Calu3 (cell line): ENCODE measurements around the gene PBLD. TPM values are rescaled to one million over a fixed set of nuclear protein-coding genes. Genes with fewer than 3 reads are reported as not detected.

Experiments used
- BruUV-seq: library from RNA; stranded (reverse); fragments of 400-500 nt; replicated peaks from 2 replicates; lab custom pipeline; 2021; lab: Mats Ljungman, UMichigan
- CTCF ChIA-PET: fragments of 300-600 bp; sonication (Branson Sonifier 250); formaldehyde crosslinking; loops from one replicate; lab custom pipeline; 2022; ENCODE audit warnings: antibody characterized with exemption; lab: Charles Lee
- DNase-seq: peaks from one replicate; pipeline ENCODE4 v3.0.0; 2022
- H3K27ac Mint-ChIP-seq: one replicate; pipeline ENCODE4 v1.8.0; 2022; ENCODE audit warnings: mixed read lengths; ENCODE audit not compliant: unreplicated experiment
- H3K27me3 Mint-ChIP-seq: one replicate; pipeline ENCODE4 v1.8.0; 2022; ENCODE audit warnings: mixed read lengths; ENCODE audit not compliant: unreplicated experiment
- H3K36me3 Mint-ChIP-seq: one replicate; pipeline ENCODE4 v1.8.0; 2022; ENCODE audit warnings: mild to moderate bottlenecking, moderate library complexity, mixed read lengths; ENCODE audit not compliant: insufficient read depth, unreplicated experiment
- H3K4me1 Mint-ChIP-seq: one replicate; pipeline ENCODE4 v1.8.0; 2022; ENCODE audit warnings: mild to moderate bottlenecking, low read depth, mixed read lengths; ENCODE audit not compliant: unreplicated experiment
- H3K4me3 Mint-ChIP-seq: one replicate; pipeline ENCODE4 v1.8.0; 2022; ENCODE audit warnings: mild to moderate bottlenecking, low read depth, moderate library complexity, mixed read lengths; ENCODE audit not compliant: unreplicated experiment
- H3K9me3 Mint-ChIP-seq: one replicate; pipeline ENCODE4 v1.8.0; 2022; ENCODE audit warnings: low read depth, mixed read lengths; ENCODE audit not compliant: unreplicated experiment
- intact Hi-C: fragments of 100-400 bp; cut with micrococcal nuclease; formaldehyde crosslinking; loops from one replicate; pipeline ENCODE4 v1.10.0; 2022; ENCODE audit not compliant: unreplicated experiment
- total RNA-seq: library from RNA; stranded (reverse); gene quantifications from 2 replicates; pipeline ENCODE4 v1.2.3, GENCODE V29; 2022
- TF ChIP-seq, protein P1 (sequence below): fragments of 200-600 bp; IDR thresholded peaks from one replicate; pipeline ENCODE4 v1.8.0; 2022; ENCODE audit warnings: antibody characterized with exemption; ENCODE audit not compliant: unreplicated experiment

Gene PBLD
- total RNA-seq, 1 experiment from 2014 or later = 8.9 TPM

DNA sequence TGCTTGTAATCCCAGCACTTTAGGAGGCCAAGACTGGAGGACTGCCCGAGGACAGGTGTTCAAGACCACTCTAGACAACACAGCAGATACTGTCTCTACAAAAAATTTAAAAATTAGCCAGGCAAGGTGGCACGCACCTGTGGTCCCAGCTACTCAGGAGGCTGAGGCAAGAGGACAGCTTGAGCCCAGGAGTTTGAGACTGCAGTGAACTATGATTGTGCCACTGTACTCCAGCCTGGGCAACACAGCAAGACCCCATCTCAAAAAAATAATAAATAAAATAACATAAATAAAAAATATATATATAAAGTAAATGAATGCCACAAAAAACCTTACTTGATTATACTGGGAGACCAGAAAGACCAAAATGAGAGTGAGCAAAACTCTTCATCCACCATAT lies 20.8 kb upstream of the PBLD start:
- intact Hi-C loops = no loop called here
- CTCF ChIA-PET = no interaction called here
- TF ChIP-seq, protein P1, sequence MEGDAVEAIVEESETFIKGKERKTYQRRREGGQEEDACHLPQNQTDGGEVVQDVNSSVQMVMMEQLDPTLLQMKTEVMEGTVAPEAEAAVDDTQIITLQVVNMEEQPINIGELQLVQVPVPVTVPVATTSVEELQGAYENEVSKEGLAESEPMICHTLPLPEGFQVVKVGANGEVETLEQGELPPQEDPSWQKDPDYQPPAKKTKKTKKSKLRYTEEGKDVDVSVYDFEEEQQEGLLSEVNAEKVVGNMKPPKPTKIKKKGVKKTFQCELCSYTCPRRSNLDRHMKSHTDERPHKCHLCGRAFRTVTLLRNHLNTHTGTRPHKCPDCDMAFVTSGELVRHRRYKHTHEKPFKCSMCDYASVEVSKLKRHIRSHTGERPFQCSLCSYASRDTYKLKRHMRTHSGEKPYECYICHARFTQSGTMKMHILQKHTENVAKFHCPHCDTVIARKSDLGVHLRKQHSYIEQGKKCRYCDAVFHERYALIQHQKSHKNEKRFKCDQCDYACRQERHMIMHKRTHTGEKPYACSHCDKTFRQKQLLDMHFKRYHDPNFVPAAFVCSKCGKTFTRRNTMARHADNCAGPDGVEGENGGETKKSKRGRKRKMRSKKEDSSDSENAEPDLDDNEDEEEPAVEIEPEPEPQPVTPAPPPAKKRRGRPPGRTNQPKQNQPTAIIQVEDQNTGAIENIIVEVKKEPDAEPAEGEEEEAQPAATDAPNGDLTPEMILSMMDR = no peak
- H3K36me3 Mint-ChIP-seq = peaks cover 37% of the 10 kb centered on the region
- H3K4me1 Mint-ChIP-seq = no peaks in the 10 kb centered on the region
- no peaks in the 10 kb centered on the region for H3K27me3 Mint-ChIP-seq
- no peaks in the 10 kb centered on the region for H3K9me3 Mint-ChIP-seq
- no TSS peak for BruUV-seq
- H3K27ac Mint-ChIP-seq = no peak overlapping the region
- no peak overlapping the region for H3K4me3 Mint-ChIP-seq
- DNase-seq = no peak

DNA sequence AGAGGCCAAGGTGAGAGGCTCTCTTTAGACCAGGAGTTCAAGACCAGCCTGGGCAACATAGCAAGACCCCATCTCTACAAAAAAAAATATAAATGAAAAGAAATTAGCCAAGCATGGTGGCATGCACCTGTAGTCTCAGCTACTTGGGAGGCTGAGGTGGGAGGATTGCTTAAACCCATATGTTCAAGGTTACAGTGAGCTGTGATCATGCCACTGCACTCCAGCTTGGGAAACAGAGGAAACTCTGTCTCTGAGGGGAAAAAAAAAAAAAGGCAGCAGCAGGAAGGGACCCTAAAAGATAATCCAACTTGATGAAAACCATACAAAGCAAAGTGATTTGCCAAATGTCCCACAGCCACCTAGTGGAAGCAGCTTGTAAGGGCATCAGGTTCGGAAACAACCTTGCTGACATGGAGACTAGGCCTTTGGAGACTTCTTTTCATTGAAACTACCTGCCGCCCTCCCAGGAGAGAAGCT lies 15.6 kb upstream of the PBLD start:
- DNase-seq = peak; percentile 56
- CTCF ChIA-PET = interaction anchor here (0.6 to 1.7 kb wide), 9 partner anchors 9 to 583 kb away, joined by 3 to 14 read pairs (median 4); no protein-coding TSS in a partner anchor
- Mint-ChIP-seq H3K36me3 (peaks cover 65% of the 10 kb centered on the region), H3K9me3 (no peaks in the 10 kb centered on the region), H3K27me3 (no peaks in the 10 kb centered on the region), H3K4me3 (no peak overlapping the region), H3K27ac (no peak overlapping the region), H3K4me1 (no peaks in the 10 kb centered on the region)
- TF ChIP-seq, protein P1 = peak; percentile 89
- no TSS peak for BruUV-seq
- intact Hi-C loops = loop anchor here (1.0 to 10.0 kb wide), 3 partner anchors 14 to 556 kb away; partner anchors contain the start of gene DDX50

DNA sequence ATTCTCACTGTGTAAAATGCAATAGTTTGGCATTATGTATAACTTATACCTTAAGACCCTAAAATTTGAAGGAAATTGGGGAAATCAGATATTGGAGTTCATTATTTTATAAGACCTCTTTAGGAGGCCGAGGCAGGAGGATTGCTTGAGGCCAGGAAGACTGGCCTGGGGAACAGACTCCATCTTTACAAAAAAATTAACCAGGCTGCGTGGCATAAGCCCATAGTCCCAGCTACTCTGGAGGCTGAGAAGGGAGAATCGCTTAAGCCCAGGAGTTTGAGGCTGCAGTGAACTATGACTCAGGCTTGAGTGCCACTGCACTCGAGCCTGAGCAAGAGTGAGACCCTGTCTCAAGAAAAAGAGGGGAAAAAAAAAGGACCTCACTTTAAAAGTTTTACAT lies 14.0 kb upstream of the PBLD start:
- intact Hi-C loops = loop anchor here (10.0 kb wide), 1 partner anchor 558 kb away; the partner anchor contains the start of gene DDX50
- CTCF ChIA-PET = no interaction called here
- TF ChIP-seq, protein P1 = no peak
- no TSS peak for BruUV-seq
- Mint-ChIP-seq H3K27me3 (no peaks in the 10 kb centered on the region), H3K9me3 (no peaks in the 10 kb centered on the region), H3K27ac (no peak overlapping the region), H3K4me3 (no peak overlapping the region), H3K36me3 (peaks cover 66% of the 10 kb centered on the region), H3K4me1 (no peaks in the 10 kb centered on the region)
- DNase-seq = no peak

DNA sequence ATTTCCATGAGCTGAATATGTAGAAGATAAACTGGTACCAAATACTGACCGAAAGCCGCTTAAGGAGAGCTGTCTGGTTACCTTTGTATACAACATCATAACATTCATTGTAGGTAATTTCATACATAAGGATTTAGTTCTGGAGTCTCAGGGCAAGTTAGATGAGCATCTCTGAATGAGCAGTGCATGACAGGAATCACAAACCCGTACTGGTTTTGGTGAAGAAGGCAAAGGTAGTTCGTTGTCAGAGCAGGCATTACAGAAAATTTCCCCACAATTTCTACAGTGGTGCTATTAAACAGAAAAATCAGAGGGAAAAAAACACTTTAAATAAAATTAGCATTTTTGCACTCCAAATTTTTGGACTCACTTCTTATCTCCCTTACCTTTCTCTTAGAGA lies 12.9 kb upstream of the PBLD start:
- Mint-ChIP-seq H3K27ac (peak overlapping the region; percentile 17), H3K4me1 (no peaks in the 10 kb centered on the region), H3K4me3 (no peak overlapping the region), H3K27me3 (no peaks in the 10 kb centered on the region), H3K36me3 (peaks cover 72% of the 10 kb centered on the region), H3K9me3 (no peaks in the 10 kb centered on the region)
- CTCF ChIA-PET = no interaction called here
- TF ChIP-seq, protein P1 = no peak
- no TSS peak for BruUV-seq
- no peak for DNase-seq
- intact Hi-C loops = loop anchor here (10.0 kb wide), 1 partner anchor 559 kb away; the partner anchor contains the start of gene DDX50
